Measurements from ENCODE around the gene PUM2.
A peak's percentile ranks its signal among the peaks of the same experiment; 100 is the strongest.
"Not testable (repeated sequence)": the region's sequence is repeated elsewhere in the genome, so short reads cannot be mapped to it uniquely, and the experiment has no call there.

PUM2 gene

DNA sequence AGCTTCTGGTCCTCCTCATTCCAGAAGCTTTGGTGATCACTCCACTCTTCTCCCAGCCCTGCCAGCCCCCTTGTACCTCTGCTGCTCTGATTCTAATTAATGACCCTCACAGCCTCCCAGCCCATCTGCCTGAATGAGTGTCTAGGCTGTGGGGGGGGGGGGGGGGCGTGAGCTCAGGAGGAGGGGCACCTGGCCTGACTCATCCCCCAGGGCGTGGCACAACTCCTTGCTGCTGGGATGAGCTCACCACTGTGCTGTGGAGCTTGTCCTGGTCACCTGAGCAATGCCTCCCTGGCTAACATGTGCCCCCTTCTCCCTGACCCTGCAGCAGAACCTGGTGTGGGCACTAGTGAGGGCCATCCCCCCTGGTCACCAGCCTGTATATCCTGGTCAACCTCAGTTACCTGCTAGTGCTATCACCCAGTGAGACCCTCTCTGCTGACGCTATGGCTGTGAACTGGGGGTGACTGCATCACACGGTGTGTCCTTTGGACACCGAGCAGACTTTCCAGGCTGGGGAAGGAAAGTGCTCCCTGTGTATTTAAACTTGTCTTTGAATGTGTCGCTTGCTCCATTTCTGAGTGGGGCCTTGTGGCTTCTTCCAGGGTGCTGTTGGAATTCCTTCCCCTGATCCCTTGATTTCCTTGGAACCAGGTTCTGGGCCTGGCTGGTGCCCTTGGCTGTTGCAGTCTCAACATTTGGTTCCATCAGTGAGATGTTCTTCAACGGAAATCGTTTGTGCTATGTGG is 41.5 kb upstream of the PUM2 start:
- TF ChIP-seq FOXP2 (optimal IDR thresholded peaks at IDR 0.05; ENCODE audit: control extremely low read depth, extremely low read length, insufficient read depth) (no peak), POLR2AphosphoS5 (IDR thresholded peaks at IDR 0.05; ENCODE audit: borderline replicate concordance, low read depth, low read length) (no peak), EZH2 (IDR thresholded peaks at IDR 0.05) (no peak)
- no peak overlapping the region for H3K9ac ChIP-seq (ENCODE audit: insufficient read length)
- no peaks in the 10 kb centered on the region for H3K36me3 ChIP-seq (ENCODE audit: insufficient read depth, low read length)
- DNase-seq (ENCODE audit: low read depth, low spot score), result no peak
- H3K27ac ChIP-seq, result no peak overlapping the region
- no peaks in the 10 kb centered on the region for H3K9me3 ChIP-seq (ENCODE audit: low read depth, low read length)
- no peak overlapping the region for H3K4me3 ChIP-seq

GRCh38 chr2:20390524-20391123 is 40.0 kb upstream of the PUM2 start:
- no peaks in the 10 kb centered on the region for H3K9me3 ChIP-seq (ENCODE audit: low read depth, low read length)

GRCh38 chr2:20384953-20385352 is 34.3 kb upstream of the PUM2 start:
- H3K9ac ChIP-seq (ENCODE audit: insufficient read length), result no peak overlapping the region
- no peaks in the 10 kb centered on the region for H3K36me3 ChIP-seq (ENCODE audit: insufficient read depth, low read length)
- H3K9me3 ChIP-seq (ENCODE audit: low read depth, low read length), result no peaks in the 10 kb centered on the region
- DNase-seq (ENCODE audit: low read depth, low spot score), result no peak
- no peak for TF ChIP-seq EZH2 (IDR thresholded peaks at IDR 0.05)
- no peak for TF ChIP-seq POLR2AphosphoS5 (IDR thresholded peaks at IDR 0.05; ENCODE audit: borderline replicate concordance, low read depth, low read length)
- no peak for TF ChIP-seq FOXP2 (optimal IDR thresholded peaks at IDR 0.05; ENCODE audit: control extremely low read depth, extremely low read length, insufficient read depth)
- H3K4me3 ChIP-seq, result no peak overlapping the region
- no peak overlapping the region for H3K27ac ChIP-seq

More at GRCh38 chr2:20390524-20391123, 40.0 kb upstream of the PUM2 start:
- Histone ChIP-seq H3K4me3 (no peak overlapping the region; the same call in 1 of the 2 replicates), H3K36me3 (ENCODE audit: insufficient read depth, low read length) (no peaks in the 10 kb centered on the region), H3K9ac (ENCODE audit: insufficient read length) (no peak overlapping the region), H3K27ac (no peak overlapping the region)
- no peak for TF ChIP-seq POLR2AphosphoS5 (IDR thresholded peaks at IDR 0.05; ENCODE audit: borderline replicate concordance, low read depth, low read length)
- no peak for TF ChIP-seq FOXP2 (optimal IDR thresholded peaks at IDR 0.05; ENCODE audit: control extremely low read depth, extremely low read length, insufficient read depth)
- TF ChIP-seq EZH2 (IDR thresholded peaks at IDR 0.05), result no peak
- DNase-seq (ENCODE audit: low read depth, low spot score), result no peak

- TF ChIP-seq EZH2 (IDR thresholded peaks at IDR 0.05) (no peak), POLR2AphosphoS5 (IDR thresholded peaks at IDR 0.05; ENCODE audit: borderline replicate concordance, low read depth, low read length) (no peak), FOXP2 (optimal IDR thresholded peaks at IDR 0.05; ENCODE audit: control extremely low read depth, extremely low read length, insufficient read depth) (no peak)
- H3K9me3 ChIP-seq (ENCODE audit: low read depth, low read length), result no peaks in the 10 kb centered on the region
- no peak overlapping the region for H3K4me3 ChIP-seq
- no peak overlapping the region for H3K27ac ChIP-seq
- no peak overlapping the region for H3K9ac ChIP-seq (ENCODE audit: insufficient read length)
- H3K36me3 ChIP-seq (ENCODE audit: insufficient read depth, low read length), result no peaks in the 10 kb centered on the region
- no peak for DNase-seq (ENCODE audit: low read depth, low spot score)
Observed at GRCh38 chr2:20382965-20383810, 32.5 kb upstream of the PUM2 start.

GRCh38 chr2:20381457-20381856 is 30.8 kb upstream of the PUM2 start:
- no peaks in the 10 kb centered on the region for H3K36me3 ChIP-seq (ENCODE audit: insufficient read depth, low read length)
- no peak overlapping the region for H3K4me3 ChIP-seq
- DNase-seq (ENCODE audit: low read depth, low spot score), result peak; percentile 16
- no peaks in the 10 kb centered on the region for H3K9me3 ChIP-seq (ENCODE audit: low read depth, low read length)
- H3K27ac ChIP-seq, result no peak overlapping the region
- TF ChIP-seq EZH2 (IDR thresholded peaks at IDR 0.05), result no peak
- TF ChIP-seq FOXP2 (optimal IDR thresholded peaks at IDR 0.05; ENCODE audit: control extremely low read depth, extremely low read length, insufficient read depth), result no peak
- no peak for TF ChIP-seq POLR2AphosphoS5 (IDR thresholded peaks at IDR 0.05; ENCODE audit: borderline replicate concordance, low read depth, low read length)
- no peak overlapping the region for H3K9ac ChIP-seq (ENCODE audit: insufficient read length)

- no peak overlapping the region for H3K4me3 ChIP-seq
- DNase-seq (ENCODE audit: low read depth, low spot score), result no peak
- no peak overlapping the region for H3K9ac ChIP-seq (ENCODE audit: insufficient read length)
- TF ChIP-seq EZH2 (IDR thresholded peaks at IDR 0.05) (no peak), POLR2AphosphoS5 (IDR thresholded peaks at IDR 0.05; ENCODE audit: borderline replicate concordance, low read depth, low read length) (no peak), FOXP2 (optimal IDR thresholded peaks at IDR 0.05; ENCODE audit: control extremely low read depth, extremely low read length, insufficient read depth) (no peak)
- H3K9me3 ChIP-seq (ENCODE audit: low read depth, low read length), result no peaks in the 10 kb centered on the region
- no peaks in the 10 kb centered on the region for H3K36me3 ChIP-seq (ENCODE audit: insufficient read depth, low read length)
- no peak overlapping the region for H3K27ac ChIP-seq
Observed at GRCh38 chr2:20378891-20379519, 28.4 kb upstream of the PUM2 start.

DNA sequence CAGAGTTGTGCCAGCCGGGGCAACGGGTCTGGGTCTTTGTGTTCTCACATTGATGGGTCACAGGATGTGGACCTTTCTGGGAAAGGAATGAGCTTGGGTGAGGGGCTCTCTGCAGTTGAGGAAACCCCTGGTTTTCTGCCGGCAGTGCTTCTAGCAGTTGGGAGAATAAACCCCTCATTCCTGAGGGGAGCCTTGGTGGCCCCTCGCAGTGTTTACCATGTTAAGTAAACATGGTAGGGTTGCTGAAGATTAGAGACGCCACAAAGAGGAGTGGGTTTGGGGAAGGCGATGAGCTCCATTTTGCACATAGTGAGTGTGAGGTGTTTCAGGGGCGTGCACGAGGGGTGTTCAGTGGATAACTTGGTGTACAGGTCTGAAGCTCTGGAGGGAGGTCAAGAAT is 27.7 kb upstream of the PUM2 start:
- H3K9me3 ChIP-seq (ENCODE audit: low read depth, low read length), result no peaks in the 10 kb centered on the region
- TF ChIP-seq FOXP2 (optimal IDR thresholded peaks at IDR 0.05; ENCODE audit: control extremely low read depth, extremely low read length, insufficient read depth), result no peak
- TF ChIP-seq EZH2 (IDR thresholded peaks at IDR 0.05), result no peak
- no peak for TF ChIP-seq POLR2AphosphoS5 (IDR thresholded peaks at IDR 0.05; ENCODE audit: borderline replicate concordance, low read depth, low read length)
- H3K27ac ChIP-seq, result no peak overlapping the region
- H3K4me3 ChIP-seq, result no peak overlapping the region
- H3K36me3 ChIP-seq (ENCODE audit: insufficient read depth, low read length), result no peaks in the 10 kb centered on the region
- no peak overlapping the region for H3K9ac ChIP-seq (ENCODE audit: insufficient read length)
- DNase-seq (ENCODE audit: low read depth, low spot score), result no peak

GRCh38 chr2:20377741-20378140 is 27.1 kb upstream of the PUM2 start:
- no peak for DNase-seq (ENCODE audit: low read depth, low spot score)

DNA sequence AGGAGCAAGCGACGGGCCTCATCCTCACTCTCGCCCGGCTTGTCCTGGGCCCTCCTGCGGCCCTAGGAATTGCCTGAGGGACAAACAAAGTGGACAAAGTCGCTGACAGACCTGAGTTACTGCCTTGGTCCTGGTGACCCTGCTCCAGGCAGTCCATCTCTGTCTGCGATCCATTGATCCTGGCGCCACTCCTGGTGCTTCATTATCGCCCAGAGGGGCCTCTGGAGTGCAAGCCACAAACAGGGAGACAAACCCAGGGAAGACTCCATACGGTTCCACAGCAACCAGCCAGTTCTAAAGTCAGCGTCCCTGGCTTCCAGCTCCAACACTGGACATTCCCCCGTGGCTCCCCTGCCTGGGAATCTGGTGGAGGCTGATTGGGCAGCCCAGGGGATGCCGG is 24.3 kb upstream of the PUM2 start:
- H3K27ac ChIP-seq; H3K9ac ChIP-seq (ENCODE audit: insufficient read length); H3K4me3 ChIP-seq; DNase-seq (ENCODE audit: low read depth, low spot score); H3K36me3 ChIP-seq (ENCODE audit: insufficient read depth, low read length); H3K9me3 ChIP-seq (ENCODE audit: low read depth, low read length): not testable (repeated sequence)

More at GRCh38 chr2:20377741-20378140, 27.1 kb upstream of the PUM2 start:
- no peaks in the 10 kb centered on the region for H3K36me3 ChIP-seq (ENCODE audit: insufficient read depth, low read length)
- no peak overlapping the region for H3K9ac ChIP-seq (ENCODE audit: insufficient read length)
- TF ChIP-seq EZH2 (IDR thresholded peaks at IDR 0.05), result no peak
- TF ChIP-seq POLR2AphosphoS5 (IDR thresholded peaks at IDR 0.05; ENCODE audit: borderline replicate concordance, low read depth, low read length), result no peak
- no peak for TF ChIP-seq FOXP2 (optimal IDR thresholded peaks at IDR 0.05; ENCODE audit: control extremely low read depth, extremely low read length, insufficient read depth)
- no peaks in the 10 kb centered on the region for H3K9me3 ChIP-seq (ENCODE audit: low read depth, low read length)
- H3K27ac ChIP-seq, result no peak overlapping the region
- no peak overlapping the region for H3K4me3 ChIP-seq
